NCI-H2196 treated with DMSO at 0.1 percent for 48 hours (cell line): Measurements from ENCODE around the gene UGT1A8.
"Not testable (repeated sequence)": the region's sequence is repeated elsewhere in the genome, so short reads cannot be mapped to it uniquely, and the experiment has no call there.

Experiments
- DNase-seq: peaks from one replicate; lab custom pipeline; 2025; ENCODE audit not compliant: unreplicated experiment; lab: John Stamatoyannopoulos, UW

The UGT1A8 gene

DNA sequence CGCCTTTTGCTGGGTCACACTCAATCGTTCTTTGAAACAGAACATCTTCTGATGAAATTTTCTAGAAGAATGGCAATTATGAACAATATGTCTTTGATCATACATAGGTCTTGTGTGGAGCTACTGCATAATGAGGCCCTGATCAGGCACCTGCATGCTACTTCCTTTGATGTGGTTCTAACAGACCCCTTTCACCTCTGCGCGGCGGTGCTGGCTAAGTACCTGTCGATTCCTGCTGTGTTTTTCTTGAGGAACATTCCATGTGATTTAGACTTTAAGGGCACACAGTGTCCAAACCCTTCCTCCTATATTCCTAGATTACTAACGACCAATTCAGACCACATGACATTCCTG is 95.8 kb downstream of the UGT1A8 start:
- DNase-seq, result no peak

DNA sequence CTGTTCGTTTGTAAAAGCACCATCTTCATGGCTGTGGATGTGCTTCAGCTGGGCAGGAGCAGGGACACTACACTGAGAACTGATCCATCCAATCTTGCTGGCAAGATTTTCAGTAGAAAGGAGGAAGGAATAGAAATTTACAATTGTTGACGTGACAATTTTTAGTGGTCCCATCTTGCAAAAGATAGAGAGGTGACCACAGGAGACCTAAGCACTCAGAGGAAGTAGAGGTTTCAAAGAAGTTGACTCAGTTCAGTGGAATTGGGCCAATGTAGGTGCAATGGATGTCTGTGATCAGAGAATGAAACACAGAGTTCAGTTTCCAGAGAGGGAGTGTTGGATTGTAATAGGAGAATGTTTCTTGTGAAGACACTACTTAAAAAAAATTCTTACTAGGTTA is 96.7 kb downstream of the UGT1A8 start:
- no peak for DNase-seq

DNA sequence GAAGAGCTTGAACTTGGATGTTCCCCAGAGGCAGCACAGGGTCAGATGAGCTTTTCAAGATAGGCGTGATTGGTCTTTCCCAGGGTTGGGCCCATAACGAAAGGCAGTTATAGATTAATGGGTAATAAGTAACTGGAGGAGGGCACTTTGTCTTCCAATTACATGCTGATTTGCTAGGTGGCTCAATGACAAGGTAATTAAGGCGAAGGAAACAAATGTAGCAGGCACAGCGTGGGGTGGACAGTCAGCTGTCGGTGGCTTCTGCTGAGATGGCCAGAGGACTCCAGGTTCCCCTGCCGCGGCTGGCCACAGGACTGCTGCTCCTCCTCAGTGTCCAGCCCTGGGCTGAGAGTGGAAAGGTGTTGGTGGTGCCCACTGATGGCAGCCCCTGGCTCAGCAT is 101.1 kb downstream of the UGT1A8 start, which contains the start of gene UGT1A4:
Gene UGT1A4, plus strand, starts transcription at position 185 of the 400 bp plus-strand sequence. Its CDS starts 85 bp downstream, at position 270.
- DNase-seq, result no peak

DNA sequence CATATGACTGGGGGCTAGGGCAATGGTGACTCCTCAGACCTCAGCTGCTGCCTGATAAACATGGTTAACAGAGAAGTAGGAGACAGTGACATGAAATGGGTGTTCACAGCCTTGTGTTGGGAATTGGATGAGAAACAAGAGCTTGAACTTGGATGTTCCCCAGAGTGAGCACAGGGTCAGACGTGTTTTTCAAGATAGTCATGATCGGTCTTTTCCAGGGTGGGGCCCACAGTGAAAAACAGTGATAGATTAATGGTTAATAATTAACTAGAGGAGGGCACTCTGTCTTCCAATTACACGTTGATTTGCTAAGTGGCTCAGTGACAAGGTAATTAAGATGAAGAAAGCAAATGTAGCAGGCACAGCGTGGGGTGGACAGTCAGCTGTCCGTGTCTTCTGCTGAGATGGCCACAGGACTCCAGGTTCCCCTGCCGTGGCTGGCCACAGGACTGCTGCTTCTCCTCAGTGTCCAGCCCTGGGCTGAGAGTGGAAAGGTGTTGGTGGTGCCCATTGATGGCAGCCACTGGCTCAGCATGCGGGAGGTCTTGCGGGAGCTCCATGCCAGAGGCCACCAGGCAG is 111.4 kb downstream of the UGT1A8 start, which contains the start of gene UGT1A3:
Gene UGT1A3, plus strand, starts transcription at position 320 of the 579 bp plus-strand sequence. Its CDS starts 85 bp downstream, at position 405.
- no peak for DNase-seq

DNA sequence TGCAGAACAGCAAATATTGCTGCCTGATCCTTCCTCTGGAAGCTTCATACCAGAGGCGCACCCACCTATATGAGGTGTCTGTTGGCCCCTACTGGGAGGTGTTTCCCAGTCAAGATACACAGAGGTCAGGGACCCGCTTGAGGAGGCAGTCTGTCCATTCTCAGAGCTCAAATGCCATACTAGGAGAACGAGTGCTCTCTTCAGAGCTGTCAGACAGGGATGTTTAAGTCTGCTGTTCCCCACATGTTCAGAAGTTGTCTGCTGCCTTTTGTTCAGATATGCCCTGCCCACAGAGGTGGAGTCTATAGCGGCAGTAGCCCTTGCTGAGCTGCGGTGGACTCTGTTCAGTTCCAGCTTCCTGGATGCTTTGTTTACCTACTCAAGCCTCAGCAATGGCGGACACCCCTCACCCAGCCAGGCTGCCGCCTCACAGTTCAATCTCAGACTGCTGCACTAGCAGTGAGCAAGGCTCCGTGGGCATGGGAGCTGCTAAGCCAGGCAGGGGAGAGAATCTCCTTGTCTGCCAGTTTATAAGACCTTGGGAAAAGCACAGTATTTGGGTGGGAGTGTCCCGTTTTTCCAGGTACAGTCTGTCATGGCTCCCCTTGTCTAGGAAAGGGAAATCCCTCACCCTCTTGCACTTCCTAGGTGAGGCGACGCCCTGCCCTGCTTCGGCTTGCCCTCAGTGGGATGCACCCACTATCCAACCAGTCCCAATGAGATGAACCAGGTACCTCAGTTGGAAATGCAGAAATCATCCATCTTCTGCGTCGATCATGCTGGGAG is 119.6 kb downstream of the UGT1A8 start:
- not testable (repeated sequence) for DNase-seq

DNA sequence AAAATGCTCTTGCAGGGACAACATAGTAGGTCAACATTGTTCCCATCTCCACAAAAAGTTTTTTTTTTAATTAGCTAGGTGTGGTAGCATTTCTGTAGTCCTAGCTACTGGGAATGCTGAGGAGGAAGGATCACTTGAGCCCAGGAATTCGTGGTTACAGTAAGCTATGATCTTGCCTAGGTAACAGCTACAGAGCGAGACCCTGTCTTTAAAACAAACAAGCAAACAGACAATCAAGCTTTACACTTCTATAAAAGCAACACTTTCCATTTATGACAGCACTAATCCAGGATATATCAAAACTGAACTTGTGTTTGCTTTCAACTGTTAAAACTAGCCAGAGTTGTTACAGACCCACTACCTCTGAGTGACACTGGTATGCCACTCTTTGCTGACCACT is 123.4 kb downstream of the UGT1A8 start:
- no peak for DNase-seq

DNA sequence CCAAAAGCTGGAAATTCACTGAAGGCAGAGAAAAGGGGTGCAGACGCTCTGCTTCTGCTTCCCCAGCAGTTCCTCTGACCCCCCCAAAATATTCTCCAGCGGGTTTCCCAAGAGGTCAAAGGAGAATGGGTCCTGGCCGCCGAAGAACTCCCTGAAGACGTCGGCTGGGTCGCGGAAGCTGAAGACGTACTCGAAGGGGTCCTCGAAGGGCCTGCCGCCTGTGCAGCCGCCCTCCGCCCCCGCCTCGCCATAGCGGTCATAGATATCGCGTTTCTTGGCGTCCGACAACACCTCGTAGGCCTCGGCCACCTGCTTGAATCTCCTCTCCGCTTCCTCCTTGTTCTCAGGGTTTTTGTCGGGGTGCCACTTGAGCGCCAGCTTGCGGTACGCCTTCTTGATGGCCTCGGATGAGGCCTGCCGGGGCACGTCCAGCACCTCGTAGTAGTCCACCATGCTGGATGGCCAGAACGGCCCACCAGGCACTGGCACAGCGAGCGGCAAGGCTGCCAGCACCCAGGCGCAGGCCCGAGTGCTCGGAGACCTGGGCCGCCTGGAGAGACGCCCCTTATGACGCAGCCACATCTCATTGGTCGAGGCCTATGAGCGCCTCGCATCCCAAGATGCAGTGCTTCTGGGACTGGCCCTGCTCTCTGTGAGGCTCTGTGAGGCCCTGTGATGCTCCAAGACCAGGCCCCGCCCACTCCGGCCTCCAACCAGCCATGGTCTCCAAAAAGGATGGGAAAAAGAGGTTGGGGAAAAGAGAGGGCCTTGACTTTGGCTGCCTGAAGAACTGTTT is 126.2 kb downstream of the UGT1A8 start:
- no peak for DNase-seq

DNA sequence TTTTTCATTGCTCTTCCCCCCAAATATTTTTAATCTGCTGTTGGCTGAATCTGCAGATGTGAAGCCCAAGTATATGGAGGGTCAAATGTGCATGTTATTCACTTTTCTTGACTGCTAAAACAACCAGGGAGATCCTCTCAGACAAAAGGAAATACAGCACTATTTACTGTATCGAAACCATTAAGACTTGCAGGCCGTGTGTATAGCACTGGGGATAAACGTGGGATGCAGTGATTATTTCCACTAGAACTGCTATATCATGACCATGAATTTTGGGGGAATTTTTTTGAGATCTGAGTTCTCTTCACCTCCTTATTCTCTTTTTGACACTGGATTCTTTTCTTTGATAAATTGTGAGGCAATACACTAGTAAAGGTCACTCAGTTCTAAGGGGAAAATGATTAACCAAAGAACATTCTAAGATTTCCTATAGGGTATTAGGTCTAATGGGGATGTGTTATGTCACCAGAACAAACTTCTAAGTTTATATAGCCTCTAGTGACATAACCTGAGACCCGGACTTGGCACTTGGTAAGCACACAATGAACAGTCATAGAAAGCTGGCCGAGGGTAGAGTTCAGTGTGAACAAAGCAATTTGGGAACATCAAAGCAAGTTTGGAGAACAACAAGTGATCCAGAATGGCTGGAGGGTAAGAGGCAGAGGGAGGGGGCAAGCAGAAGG is 127.8 kb downstream of the UGT1A8 start:
- DNase-seq, result no peak

DNA sequence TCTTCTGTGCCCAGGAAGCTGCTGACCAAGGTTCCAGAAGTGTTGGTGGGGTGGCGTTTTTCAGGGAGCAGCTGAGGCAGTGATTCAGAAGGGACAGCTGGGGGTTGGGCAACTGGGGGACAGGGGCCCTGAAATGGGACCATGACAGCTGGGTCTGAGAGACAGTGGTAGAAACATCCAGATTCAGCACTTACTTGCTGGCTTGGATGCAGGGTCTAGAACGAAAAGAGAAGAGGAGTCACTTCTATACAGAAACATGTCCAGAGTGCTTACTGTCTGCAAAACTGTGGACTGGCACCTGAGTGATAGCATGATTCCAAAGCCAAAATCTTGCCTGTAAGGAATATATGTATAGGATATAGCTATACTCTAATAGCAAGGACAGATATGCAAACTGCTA is 128.4 kb downstream of the UGT1A8 start:
- not testable (repeated sequence) for DNase-seq

DNA sequence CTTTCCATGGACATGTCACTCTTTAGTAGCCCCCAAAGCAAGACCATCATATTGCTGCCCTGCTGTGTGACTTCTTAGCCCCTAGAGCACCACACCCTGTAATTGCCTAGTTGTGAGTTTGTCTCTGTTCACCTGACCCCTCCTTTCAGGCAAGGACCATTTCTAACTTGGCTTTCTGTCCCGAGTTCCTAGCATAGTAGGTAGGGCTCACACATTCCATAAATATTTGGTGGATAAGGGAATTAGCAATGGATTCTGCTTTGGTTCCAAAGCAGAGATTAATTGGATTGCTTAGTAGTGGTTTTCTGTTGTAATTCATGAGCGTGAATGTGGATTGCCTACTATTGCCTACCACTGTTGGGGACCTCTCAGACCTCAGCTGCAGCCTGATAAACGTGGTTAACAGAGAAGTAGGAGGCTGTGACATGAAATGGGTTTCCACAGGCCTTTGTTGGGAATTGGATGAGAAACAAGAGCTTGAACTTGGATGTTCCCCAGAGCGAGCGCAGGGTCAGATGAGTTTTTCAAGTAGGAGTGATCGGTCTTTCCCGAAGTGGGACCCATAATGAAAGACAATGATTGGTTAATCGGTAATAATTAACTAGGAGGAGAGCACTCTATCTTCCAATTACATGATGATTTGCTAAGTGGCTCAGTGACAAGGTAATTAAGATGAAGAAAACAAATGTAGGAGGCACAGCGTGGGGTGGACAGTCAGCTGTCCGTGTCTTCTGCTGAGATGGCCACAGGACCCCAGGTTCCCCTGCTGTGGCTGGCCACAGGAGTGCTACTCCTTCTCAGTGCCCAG is 129.2 kb downstream of the UGT1A8 start:
- no peak for DNase-seq

DNA sequence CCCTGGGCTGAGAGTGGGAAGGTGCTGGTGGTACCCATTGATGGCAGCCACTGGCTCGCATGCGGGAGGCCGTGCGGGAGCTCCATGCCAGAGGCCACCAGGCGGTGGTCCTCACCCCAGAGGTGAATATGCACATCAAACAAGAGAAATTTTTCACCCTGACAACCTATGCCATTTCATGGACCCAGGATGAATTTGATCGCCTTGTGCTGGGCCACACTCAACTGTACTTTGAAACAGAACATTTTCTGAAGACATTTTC is 129.8 kb downstream of the UGT1A8 start:
- DNase-seq, result no peak

DNA sequence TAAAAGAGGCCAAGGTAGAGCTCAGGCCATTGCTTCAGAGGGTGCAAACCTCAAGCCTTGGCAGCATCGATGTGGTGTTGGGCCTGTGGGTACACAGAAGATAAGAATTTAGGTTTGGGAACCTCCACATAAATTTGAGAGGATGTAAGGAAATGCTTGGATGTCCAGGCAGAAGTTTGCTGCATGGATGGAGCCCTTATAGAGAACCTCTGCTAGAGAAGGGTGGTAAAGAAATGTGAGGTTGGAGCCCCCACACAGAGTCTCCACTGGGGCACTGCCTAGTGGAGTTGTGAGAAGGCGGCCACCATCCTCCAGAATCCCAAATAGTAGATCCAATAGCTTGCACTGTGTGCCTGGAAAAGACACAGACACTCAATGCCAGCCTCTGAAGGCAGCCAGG is 133.3 kb downstream of the UGT1A8 start:
- DNase-seq, result not testable (repeated sequence)

DNA sequence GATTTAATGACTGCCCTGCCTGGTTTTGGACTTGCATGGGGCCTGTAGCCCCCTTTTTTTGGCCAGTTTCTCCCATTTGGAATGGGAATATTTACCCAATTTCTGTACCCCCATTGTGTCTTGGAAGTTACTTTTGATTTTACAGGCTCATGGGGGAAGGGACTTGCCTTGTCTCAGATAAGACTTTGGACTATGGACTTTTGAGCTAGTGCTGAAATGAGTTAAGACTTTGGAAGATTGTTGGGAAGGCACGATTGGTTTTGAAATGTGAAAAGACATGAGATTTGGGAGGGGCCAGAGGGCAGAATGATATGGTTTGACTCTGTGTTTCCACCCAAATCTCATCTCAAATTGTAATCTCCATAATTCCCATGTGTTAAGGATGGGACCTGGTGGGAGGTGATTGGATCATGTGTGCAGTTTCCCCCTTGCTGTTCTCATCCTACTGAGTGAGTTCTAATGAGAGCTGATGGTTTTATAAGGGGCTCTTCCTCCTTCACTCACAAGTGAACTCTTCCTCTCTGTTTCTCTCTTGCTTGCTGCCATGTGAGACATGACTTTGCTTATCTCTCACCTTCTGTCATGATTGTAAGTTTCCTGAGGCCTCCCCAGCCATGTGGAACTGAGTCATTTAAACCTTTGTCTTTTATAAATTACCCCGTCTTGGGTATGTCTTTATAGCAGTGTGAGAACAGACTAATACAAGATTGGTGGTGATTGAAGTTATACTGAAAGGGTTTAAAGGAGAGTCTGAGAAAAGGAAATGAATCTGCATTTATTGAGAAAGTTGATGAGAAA is 134.0 kb downstream of the UGT1A8 start:
- DNase-seq, result not testable (repeated sequence)

DNA sequence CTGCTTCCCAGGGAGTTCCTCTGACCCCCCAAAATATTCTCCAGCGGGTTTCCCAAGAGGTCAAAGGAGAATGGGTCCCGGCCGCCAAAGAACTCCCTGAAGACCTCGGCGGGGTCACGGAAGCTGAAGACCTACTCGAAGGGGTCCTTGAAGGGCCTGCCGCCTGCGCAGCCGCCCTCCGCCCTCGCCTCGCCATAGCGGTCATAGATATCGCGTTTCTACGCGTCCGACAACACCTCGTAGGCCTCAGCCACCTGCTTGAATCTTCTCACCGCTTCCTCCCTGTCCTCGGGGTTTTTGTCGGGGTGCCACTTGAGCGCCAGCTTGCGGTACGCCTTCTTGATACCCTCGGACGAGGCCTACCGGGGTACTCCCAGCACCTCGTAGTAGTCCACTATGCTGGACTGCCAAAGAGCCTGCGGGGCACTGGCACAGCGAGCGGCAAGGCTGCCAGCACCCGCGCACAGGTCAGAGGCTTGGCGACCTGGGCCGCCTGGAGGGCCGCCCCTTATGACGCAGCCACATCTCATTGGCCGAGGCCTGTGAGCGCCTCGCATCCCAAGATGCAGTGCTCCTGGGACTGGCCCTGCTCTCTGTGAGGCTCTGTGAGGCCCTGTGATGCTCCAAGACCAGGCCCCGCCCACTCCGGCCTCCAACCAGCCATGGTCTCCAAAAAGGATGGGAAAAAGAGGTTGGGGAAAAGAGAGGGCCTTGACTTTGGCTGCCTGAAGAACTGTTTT is 137.6 kb downstream of the UGT1A8 start:
- no peak for DNase-seq

DNA sequence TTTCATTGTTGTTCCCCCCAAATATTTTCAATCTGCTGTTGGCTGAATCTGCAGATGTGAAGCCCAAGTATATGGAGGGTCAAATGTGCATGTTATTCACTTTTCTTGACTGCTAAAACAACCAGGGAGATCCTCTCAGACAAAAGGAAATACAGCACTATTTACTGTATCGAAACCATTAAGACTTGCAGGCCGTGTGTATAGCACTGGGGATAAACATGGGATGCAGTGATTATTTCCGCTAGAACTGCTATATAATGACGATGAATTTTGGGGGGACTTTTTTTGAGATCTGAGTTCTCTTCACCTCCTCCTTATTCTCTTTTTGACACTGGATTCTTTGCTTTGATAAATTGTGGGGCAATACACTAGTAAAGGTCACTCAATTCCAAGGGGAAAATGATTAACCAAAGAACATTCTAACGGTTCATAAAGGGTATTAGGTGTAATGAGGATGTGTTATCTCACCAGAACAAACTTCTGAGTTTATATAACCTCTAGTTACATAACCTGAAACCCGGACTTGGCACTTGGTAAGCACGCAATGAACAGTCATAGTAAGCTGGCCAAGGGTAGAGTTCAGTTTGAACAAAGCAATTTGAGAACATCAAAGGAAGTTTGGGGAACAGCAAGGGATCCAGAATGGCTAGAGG is 139.1 kb downstream of the UGT1A8 start:
- no peak for DNase-seq

DNA sequence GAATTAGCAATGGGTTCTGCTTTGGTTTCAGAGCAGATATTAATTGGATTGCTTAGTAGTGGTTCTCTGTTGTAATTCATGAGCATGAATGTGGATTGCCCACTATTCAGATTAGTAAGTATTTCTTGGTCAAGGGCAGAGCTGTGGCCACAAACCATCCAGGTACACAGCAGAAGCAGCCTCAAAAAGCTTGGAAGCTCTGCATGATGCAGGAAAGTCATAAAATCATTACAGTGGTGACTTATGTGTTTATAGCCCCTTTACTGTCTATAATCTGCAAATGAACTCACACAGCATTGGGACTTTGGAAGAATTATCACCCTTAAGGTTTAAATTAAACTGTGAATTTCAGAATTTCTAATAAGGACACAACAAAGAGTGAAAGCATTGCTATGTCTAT is 140.7 kb downstream of the UGT1A8 start:
- DNase-seq, result no peak

DNA sequence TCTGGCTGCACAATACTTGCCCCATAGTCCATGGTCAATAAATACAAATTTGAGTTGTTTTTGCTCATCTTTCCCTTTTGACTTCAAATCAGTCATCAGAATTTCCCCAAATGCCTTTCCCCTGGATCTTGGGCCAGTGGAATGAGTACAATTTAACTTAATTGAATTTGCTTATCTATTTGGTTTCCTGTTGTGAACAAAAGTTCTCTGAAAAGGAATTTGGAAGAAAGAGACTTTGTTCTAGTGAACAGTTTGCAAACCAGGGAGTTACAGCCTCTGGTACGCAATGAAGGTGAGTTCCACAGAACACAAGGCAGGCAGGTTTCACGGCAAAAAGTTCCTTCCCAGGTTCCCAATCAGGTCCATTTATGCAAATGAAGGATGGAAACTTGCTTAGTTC is 141.4 kb downstream of the UGT1A8 start:
- no peak for DNase-seq

DNA sequence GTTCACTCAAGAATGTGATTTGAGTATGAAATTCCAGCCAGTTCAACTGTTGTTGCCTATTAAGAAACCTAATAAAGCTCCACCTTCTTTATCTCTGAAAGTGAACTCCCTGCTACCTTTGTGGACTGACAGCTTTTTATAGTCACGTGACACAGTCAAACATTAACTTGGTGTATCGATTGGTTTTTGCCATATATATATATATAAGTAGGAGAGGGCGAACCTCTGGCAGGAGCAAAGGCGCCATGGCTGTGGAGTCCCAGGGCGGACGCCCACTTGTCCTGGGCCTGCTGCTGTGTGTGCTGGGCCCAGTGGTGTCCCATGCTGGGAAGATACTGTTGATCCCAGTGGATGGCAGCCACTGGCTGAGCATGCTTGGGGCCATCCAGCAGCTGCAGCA is 142.6 kb downstream of the UGT1A8 start, which contains the start of gene UGT1A1:
Gene UGT1A1, plus strand, starts transcription at position 228 of the 400 bp plus-strand sequence. Its CDS starts 18 bp downstream, at position 246.
- DNase-seq, result no peak
